NK-92 treated with Interleukin-12 subunit alpha and Interleukin-12 subunit beta, amount 100 ng/mL, for 24 hours (cell line): ENCODE data around the gene PTCH2.
"Not testable (repeated sequence)": the region's sequence is repeated elsewhere in the genome, so short reads cannot be mapped to it uniquely, and the experiment has no call there.

Experiments used
- DNase-seq: peaks from one replicate; lab custom pipeline; 2025; lab: John Stamatoyannopoulos, UW

Gene PTCH2

GRCh38 chr1:44801491-44802305 lies 41.4 kb downstream of the PTCH2 start:
- DNase-seq = no peak

- peak; percentile 98 for DNase-seq
Observed at GRCh38 chr1:44799770-44800584, 43.1 kb downstream of the PTCH2 start, which contains the start of gene PLK3. Gene PLK3 (plus strand): TSS chr1:44800377. CDS start chr1:44800464, 87 bp downstream.

DNA sequence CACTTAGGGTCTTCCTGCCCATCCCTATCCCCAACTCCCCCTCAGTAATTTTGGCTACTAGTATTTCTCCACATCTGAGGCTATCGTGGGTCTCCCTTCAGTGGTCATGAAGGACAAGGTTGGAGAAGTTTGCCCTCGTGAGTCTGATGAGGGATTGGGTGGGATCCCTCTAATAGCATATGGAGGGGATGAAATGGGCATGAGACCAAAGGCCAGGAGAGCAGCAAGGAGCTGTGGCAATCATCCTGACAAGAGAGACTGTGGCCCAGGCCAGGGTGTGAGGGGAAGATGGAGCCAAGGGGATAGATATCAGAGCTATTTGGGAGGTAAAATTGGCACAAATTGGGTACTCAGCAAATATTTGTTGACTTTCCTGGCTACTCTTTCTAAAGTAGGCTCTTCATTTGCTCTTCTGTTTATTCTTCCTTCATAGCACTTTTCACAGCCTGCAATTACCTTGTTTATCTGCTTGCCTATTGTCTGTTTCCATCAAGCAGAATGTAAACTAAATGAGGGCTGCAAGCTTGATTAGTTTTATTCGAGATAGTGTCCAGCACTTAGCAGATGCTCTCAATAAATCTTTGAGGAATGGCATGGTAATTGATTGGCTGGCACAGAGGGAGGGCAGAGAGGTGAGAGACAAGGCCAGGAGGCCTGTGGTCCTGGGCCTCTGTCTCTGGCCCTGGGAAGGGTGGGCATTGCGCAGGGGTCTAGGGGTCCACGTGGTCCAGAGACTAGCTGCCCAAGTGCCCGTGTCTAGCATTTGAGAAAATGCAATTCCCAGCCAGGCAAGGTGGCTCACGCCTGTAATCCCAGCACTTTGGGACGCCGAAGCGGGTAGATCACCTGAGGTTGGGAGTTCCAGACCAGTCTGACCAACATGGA lies 44.3 kb downstream of the PTCH2 start:
- no peak for DNase-seq

GRCh38 chr1:44797886-44798285 lies 45.2 kb downstream of the PTCH2 start:
- not testable (repeated sequence) for DNase-seq

DNA sequence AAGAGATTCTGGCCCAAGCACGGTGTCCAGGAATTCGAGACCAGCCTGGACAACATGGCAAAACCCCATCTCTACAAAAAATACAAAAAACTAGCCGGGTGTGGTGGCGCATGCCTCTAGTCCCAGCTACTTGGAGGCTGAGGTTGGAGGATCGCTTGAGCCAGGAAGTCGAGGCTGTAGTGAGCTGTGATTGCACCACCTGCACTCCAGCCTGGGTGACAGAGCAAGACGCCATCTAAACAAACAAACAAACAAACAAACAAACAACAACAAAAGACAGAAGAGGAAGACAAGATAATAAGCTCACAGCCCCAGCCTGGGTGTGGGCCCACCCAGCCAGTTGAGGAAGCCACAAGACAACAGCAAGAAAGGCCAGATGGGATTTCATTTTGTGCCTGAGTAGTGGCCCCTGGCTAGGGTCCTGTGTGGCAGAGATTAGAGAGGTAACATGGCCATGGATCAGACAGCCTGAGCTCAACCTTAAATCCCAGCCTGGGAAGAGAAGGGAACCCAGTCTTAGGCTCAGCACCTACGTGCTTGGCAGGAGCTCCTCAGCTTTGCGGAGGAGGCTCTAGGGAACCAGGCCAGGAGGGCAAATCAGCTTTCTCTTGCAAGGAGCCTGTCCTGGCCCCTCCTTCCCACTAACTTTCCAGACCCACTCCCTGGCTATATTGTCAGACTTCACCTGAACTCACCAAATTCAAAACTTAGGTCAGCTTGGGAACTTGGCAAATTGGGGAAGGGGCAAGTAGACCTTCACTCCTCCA lies 50.1 kb downstream of the PTCH2 start:
- no peak for DNase-seq

DNA sequence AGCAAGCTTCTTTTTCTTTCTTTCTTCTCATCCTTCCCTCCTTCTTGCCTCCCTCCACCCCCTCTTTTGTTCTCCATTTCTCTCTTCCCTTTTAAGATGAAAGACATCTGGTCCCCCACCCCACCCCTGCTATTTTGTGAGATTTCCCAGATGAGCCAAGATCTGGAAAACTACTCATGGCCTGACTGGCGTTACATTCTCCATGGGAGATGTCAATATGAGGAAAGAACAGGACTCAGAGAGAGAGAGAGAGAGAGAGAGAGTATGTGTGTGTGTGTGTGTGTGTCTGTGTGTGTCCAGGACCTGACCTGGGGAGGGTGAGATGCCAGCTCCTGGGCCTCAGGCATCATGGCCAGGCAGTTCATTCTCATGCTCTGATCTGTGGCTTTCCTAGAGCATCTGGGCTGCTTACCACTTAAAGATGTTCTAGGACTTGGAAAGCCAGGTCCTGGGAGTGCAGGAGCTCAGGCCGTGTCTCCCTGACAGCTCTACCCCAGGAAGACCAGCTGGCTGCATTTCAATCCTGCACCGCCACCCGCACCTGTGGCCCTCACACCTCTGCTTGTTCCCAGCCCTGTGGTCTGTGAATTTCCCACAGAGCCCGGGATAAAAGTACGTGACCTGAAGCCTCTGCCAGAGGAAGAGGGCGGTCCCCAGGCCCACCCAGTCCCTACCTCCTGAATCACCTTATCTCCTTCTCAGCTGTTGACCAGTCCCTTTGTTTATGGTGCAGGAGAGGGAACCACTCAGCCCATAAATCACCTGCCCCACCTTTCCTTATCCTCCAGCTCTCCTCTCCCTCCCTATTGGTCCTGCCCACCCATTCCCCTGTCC lies 51.9 kb downstream of the PTCH2 start:
- DNase-seq = no peak

GRCh38 chr1:44788120-44788860 lies 54.8 kb downstream of the PTCH2 start, which contains the start of gene BEST4:
Gene BEST4 (minus strand): TSS chr1:44788170. CDS start chr1:44787705, 465 bp downstream.
- no peak for DNase-seq

DNA sequence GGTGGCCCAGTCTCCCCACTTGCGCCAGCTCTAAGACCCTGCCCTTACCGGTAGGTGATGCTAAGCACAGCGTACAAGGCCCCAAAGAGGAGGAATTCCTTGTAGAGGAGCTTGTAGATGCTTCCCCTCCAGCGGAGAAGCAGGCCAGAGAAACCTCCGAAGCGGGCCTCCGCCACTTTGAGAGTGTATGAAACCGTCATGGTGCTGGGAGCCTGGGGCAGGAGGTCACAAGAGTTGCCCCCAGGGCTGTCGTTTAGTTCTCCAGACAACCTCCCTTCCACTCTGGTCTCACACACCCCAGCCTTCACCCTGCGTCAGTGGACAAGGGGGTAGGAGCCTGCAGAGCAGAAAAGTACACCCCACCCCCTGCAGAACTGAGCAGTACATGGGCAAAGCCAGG lies 55.5 kb downstream of the PTCH2 start:
- no peak for DNase-seq

GRCh38 chr1:44786841-44787426 lies 56.1 kb downstream of the PTCH2 start:
- no peak for DNase-seq

- DNase-seq = peak; percentile 49
Observed at GRCh38 chr1:44786138-44786840, 56.8 kb downstream of the PTCH2 start.

GRCh38 chr1:44785501-44786137 lies 57.4 kb downstream of the PTCH2 start:
- no peak for DNase-seq

GRCh38 chr1:44785029-44785380 lies 58.0 kb downstream of the PTCH2 start:
- DNase-seq = no peak

DNA sequence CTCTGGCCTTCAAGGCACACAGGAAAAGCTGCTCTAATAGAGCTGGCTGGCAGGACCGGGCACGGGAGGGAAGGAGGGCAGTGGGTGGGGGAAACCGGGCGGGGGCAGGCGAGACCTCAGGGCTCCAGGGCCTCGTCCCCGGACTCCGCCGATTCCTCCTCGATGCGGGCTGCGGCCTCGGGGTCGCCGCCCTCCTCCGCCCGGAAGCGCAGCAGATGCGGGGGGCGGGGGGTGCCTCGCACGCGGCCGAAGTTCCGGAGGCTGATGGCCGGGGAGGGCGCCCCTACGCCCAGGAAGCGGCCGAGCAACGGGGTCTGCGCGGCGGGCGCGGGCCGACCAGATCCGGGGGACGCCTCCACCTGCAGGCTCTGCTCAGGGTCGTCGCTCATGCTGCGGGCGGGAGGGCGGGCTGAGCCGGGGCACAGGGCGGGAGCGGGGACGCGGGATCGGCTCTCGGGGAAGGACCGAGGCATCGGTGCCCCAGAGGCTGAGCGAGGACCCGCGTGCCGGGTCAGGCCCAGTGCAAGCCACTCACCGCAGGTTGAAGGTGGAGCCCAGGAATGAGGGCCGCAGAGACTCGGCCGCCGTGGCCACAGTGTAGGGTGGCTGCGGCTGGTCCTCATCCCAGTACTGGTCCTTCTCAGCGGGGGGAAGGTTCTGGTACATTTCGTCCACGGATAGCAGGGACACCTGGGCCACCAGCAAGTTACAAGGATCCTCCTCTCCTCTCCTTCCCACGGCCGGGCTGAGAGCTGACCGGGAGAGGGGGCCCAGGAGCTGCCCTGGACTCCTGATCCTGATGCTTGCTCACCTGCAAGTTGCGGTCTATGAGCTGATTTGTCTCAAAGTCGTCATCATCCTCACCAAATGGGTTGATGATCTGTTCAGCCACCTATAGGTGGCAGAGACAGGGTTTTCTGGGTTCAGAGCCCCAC lies 58.7 kb downstream of the PTCH2 start:
- DNase-seq = no peak

DNA sequence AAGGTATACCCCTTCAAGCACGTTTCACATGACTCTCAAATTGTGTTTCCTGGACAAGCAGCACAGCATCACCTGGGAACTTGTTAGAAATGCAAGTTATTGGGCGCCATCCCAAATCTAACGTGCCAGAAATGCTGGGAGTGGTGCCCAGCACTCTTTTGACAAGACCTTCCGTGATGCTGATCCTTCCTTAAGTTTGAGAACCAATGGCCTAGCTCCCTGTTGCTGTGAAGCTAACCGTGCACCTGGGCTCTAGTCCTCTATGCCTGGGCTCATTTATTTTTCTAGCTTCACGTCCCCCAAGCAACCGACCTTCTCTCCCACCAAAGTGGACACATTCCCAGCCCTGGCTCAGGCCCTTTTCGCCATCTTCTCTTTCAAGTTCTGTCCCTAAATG lies 59.4 kb downstream of the PTCH2 start:
- DNase-seq = no peak

DNA sequence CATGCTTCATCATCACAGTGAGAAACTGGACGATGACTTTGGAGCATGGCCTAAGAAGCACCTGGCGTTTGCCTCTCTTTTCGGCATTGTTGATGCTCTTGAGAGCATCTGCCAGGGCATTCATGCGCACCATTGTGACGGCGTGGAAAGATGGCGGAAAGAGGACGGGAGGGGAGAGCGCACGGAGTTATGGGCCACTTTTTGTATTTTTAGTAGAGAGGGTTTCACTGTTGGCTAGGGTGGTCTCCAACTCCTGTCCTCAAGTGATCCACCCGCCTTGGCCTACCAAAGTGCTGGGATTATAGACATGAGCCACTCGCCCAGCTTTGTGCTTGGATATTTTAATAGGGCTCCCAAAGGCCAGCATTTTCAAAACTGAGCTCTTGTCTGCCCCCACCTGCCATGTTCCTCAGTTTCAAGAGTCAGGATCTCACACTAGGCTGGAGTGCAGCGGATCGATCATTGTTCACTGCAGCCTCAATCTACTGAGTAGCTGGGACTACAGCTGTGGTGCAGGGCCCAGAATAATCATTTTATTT lies 62.4 kb downstream of the PTCH2 start:
- no peak for DNase-seq

DNA sequence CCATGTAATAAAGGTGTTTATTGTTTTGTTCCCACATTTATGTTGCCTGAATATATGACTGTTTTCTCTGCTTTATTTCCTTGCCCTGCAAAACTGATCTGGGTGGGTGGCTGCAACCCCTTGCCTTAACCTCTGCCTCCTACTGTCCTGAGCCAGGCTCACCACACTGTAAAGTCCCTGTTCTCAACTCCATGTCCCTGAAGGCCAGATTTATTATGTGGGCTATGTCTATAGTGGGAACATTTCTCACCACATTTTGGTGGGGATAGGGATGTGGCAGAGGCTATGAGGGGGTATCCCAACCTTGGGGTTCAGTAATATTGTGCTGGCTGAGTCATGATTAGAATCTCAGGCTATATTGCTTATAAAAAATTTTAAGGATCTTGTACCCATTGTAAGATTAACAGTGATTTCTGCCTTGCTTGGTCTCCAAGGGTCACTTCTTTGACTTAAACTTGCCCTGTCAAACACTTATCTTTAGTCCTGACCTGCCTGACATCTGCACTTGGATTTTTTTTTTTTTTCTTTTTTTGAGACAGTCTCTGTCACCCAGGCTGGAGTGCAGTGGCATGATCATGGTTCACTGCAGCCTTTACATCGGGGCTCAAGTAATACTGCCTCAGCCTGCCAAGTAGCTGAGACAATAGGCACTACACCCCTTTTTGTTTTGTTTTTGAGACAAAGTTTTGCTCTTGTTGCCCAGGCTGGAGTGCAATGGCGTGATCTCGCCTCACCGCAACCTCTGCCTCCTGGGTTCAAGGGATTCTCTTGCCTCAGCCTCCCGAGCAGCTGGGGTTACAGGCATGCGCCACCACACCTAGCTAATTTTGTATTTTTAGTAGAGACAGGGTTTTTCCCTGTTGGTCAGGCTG lies 64.1 kb downstream of the PTCH2 start:
- no peak for DNase-seq
